Thyroid gland (tissue), 4 donors: ENCODE measurements around the gene RBP3.

ENCODE experiments used
- CTCF ChIP-seq, 6 experiments: fragments of 200-600 bp in 3 of 6; fragments of 450-650 bp in 3 of 6; sonication (generic) in 3 of 6; IDR thresholded peaks; one replicate each; pipeline ENCODE4 v1.5.1; 2016 to 2019; ENCODE audit warnings: antibody characterized with exemption in 6 of 6, mild to moderate bottlenecking in 2 of 6, inconsistent platforms in 1 of 6, moderate library complexity in 1 of 6
- POLR2A ChIP-seq, 2 donors: fragments of 450-650 bp; IDR thresholded peaks; one replicate each; pipeline ENCODE4 v1.6.1; 2017; ENCODE audit warnings: antibody characterized with exemption in 2 of 2, mild to moderate bottlenecking in 2 of 2, moderate library complexity in 1 of 2

GRCh38 chr10:47333532-47333931 is 14.6 kb upstream of the RBP3 start:
- no peak for TF ChIP-seq POLR2A (IDR thresholded peaks at IDR 0.05)
- TF ChIP-seq CTCF (IDR thresholded peaks at IDR 0.05): no peak
